ENCODE measurements around the gene SENP1.

SENP1 gene

DNA sequence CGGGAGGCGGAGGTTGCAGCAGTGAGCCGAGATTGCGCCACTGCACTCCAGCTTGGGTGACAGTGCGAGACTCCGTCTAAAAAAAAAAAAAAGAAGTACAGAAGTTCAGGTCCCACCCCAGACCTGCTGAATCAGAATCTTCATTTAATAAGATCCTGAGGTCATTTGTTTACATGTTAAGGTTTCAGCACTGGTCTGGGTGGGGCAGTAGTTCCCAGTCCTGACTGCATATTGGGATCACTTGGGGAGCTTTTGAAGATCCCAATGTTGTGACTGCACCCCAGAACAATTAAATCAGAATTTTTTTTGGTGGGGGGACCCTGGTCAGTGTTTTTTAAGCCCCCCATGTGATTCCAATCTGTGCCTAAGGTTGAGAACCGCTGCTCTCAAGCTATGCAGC, 89.9 kb downstream of the SENP1 start:
- no peak for DNase-seq

DNA sequence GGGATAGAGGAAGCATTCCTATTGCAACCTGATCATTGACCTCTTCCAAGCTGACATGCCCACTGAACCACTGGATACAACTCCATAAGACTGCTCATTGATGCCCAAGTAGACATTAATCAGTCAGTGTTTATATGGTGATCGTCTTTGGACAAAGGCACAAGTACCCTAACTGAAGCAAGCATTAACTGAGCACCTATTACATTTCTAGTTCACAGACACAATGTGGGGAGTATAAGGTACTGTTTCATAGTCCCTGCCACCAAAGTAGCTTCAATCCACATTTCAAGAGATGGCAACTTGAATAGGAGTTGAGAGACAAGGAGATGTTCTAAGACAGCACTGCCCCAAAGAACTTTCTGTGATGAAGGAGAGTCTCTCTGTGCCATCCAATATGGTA, 90.8 kb downstream of the SENP1 start:
- no peak for DNase-seq

DNA sequence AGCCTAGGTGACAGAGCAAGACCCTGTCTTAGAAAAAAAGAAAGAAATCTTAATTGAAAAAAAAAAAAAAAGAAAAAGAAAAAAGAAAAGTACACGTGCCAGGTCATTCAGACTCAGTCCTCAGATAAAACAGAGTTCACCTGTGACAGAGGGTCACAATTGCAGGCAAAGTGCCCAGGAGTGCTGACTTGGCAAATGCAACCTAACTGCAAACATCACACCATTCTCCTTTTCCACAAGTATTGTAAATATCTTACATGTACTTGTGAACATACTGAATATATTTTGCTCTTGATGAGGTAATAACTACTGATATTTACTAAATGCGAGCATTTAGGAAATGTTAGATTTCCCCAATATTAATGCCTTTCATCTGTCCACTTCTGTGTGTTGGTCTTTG, 92.6 kb downstream of the SENP1 start:
- DNase-seq, result no peak

DNA sequence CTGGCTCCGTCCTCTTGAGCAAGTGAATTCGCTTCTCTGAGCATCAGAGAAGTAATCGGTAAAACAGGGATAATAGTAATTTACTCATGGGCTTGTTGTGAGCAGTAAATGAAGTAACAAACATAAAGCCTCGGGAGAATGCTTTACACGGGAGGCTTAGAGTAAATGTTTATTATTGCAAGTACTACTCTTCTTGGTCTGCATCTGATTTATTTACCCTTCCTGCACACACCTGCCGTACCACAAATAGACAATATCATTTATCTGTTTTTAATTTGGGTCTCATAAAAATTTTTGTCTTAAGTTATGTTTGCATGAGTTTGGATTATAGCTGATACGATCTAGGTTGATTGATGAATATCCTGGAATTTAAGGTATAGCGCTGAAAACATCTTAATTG, 93.8 kb downstream of the SENP1 start:
- no peak for DNase-seq

DNA sequence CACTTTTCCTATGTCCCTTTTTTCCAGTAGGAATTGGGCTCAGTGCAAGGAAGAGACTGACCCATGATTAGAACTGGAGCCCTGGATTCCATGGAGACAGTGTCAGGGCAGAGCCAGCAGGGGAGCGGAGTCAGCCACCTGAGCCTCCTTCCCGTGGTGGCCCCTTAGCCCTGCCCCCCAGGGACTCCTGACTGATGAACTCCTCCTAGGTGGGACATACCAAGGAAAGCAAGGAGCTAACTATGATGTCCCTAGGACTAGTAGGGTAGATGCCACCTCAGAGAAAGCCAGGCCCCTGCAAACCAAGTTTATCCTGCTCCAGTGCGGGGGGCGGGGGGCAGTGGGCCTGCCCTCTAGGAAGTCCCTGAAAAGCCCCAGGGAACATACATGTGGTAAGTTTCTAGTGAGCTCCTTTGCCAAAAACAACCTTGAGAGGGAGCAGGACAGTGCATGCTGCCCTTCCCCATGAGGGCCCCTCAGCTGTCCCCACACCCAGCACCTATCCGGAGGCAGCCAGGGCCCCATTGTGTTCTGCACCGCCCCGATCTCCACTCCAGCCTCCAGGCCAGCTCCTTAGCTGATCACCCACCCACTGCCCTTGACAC, 95.4 kb downstream of the SENP1 start:
- DNase-seq, result no peak

DNA sequence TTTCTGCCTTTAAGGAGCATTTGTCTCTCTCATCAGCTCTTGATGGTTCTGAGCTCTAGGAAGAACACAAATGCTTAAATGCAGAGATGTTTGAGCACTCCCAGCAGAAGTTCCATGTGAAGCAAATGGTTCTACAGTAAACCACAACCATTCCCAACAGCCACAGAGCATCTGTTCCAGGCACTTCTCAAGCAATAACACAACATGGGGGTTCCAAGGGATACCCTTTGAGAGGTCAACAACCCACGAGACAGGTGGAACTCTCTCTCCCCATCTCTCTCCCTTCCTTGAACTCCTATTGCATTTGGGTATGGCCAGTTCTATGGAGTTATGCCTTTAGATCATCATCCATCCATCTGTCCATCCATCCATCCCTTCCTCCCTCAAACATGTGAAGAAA, 96.4 kb downstream of the SENP1 start:
- DNase-seq, result no peak

DNA sequence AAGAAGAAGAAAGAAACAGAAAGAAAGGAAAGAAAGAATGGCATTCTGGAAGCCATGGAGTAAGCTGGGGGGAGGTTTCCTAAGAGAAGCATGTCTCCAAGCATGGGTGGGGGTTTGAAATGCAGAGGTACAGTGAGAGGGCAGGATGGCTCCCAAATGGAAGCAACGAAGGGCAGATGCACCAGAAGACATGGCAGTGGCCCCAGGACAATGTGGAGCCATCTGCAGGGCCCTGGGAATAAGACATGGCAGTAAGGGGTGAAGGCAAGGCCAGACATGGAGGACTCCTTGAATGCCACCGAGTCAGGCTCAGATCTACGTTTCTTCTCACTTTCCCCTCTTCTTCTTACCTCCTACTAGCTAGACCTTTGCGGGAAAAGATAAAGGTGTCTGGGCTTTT, 96.9 kb downstream of the SENP1 start:
- DNase-seq, result no peak

DNA sequence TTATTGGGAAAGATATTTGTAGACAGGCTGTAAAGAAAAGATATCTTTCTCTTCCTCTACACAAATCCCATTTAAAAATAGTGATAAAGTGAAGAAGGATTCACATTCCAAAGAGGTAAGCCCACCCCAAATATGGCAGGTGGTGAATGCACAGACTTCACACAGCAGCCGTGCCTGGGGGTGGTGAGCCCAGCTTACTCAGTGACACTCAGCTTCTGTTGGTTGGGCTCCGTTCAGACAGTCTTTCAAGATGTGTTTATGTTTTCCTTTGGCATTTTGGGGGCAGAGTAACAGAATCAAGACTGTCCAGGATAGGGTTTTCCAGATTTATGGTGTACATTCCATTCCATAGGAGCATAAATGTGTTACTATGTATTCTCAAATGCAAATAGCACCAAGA, 97.5 kb downstream of the SENP1 start:
- no peak for DNase-seq

DNA sequence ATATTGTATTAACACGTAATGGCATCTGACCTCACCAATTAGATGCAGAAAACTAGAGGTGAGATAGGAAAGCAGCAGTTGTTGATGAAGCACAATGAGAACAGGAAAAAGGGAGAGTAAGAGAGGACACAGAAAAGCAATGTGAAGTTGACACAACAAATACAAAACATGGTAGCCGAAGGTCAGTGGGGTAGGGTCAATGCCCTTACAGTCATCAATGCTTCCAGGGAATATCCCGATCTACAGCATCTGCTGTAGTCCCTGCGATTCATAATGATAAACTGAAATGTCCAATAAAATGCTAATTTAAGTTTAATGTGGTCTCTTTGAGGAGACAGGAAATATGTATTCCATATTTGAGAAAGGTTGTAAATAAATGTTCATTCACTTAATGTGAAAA, 98.7 kb downstream of the SENP1 start:
- DNase-seq, result no peak

DNA sequence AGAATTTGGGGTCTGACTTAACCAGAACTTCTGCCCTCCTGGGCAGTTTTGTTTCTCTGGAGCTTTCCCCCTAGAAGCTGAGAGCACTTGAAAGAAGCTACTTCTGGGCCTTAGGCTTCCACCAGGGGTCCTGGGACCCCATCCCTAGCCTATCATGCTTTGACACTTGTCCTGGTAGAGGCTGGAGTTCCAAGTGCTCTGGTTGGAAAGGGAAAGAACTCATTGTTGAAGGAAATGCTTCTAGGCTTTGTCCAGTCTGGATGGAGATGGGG, 100.2 kb downstream of the SENP1 start:
- no peak for DNase-seq

DNA sequence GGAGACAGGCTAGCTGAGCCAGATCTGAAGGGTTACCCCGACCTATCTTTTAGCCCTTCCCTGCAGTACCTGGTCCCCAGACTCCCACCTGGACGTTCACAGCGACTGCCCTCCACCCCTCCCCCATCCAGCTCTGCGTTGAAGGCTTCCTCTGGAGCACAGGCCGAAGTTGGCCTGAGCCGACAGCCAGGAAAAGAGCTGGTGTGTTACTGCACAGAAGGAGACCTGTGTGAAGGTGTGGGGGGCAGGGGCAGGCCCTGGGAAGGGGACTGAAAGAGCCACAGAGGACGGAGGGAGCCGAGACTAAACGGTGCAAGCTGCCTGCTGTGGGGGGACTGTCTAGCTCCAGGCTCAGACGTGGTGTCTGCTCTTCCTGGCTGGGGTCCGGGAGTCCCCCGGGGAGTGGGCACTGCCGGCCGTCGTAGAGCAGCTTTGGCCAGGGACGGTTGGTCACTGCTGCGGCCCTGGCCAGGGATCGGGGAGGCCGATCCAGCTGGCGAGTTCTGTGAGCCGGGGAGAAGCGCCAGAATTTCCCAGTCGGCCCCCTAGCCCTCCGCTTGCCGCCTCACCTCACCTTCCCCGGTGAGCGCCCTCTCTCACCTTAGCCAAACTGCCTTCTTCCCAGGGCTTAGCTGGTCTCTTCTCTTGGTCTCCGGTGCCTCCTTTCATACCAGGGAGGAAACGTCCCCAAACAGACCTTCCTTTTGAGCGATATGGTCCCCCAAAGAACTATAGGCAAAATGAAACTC, 100.7 kb downstream of the SENP1 start:
- no peak for DNase-seq

DNA sequence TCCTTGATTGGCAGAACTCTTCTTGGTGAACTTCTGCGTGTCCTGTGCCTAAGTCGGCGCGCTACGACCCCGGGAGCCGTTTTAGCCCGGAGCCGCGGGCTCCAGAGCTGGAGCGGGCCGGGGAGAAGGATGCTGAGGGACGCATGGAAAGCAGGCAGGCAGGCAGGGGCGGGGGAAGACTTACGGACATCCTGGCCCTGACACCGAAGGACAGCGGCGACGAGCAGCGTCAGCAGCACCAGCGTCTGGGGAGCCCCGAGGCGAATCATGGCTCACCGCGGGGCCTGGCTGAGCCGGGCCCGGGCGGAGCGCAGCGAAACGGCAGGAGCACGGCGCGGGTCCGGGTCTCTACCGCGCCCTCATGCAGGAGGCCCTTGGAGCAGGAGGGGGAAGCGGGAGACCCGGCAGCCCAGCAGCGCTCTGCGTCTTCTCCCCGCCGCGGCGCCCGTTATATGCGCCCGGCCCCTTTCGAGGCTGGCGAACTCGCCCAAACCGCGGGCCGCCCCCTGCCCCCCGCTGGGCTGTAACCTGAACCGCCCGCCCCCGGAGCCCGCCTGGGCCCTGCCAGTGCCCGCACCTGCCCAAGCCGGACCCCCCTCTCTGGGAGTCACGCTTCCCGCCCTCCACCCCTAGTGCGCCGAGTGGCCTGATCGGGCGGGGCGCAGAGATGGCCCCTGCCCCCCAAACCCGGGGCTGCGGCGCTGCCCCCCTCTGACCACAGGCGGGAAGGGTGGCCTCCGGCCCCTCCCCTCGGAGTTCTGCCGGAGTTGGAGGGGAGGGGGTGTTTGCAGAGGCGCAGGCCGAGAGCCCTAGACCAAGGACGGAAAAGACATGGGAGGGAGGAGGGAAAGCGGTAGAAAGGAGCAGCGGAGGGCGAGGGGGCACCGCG, 101.6 kb downstream of the SENP1 start, which contains the start of gene COL2A1:
Gene COL2A1 (minus strand): TSS at position 424 of the 889 bp plus-strand sequence. CDS start 155 bp downstream, at position 269.
- no peak for DNase-seq

DNA sequence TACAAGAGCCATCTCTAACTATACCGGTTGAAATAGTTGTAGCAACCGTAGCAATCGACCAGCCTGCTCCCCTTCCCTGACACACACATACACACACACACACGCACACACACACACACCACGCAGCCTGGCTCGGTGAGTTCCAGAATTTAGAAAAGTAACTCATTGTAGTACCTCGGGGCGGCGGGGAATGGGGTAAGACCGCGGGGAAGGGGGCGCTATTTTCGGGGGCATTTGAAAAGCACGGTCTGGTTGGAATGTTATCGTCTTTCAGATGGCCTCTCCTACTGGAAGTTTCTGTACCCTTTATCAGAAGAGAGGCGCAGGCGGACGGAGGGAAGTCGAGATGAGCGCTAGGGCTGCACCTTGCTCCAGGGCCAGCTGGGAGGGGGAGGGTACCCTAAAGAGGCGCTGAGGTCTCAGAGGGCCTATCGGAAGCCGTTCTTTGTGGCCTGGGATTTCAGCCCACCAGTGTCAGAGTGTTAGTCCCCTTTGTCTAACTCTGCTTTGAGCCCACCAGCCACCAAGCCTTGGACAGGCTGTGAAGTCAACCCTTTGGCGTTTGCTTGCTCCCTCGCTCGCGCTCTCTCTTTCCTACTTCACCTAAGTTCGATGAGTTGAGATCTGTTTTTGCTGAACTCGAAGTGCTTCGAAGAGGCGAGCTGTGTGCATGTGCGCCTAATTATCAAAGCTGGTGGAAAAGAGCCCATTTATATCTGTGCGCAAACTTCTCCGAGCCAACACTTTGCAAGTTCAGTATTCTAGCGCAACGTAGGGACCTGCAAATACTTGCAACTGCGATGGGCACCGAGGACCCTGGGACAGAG, 102.4 kb downstream of the SENP1 start:
- no peak for DNase-seq

DNA sequence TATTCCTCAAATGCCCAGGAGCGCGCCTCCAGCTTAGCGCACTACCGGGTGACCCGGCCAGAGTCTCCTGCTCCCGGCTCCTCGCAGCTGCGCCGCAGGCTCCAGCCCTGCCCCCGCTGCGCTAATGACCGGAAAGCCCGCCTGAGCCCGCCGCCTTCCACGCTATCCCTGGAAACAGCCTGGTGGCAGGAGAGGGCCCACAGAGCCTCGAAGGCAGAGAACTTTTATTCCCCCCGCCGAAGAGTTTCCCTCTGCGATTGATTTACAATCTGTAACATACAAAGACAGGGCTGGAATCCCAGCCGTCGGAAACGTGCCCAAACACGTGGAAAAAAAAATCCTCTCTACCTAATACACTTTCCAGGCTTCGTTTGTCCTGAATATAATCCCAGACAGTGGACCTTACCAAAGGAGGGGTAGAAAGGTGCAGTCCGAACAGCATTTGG, 103.1 kb downstream of the SENP1 start:
- no peak for DNase-seq

DNA sequence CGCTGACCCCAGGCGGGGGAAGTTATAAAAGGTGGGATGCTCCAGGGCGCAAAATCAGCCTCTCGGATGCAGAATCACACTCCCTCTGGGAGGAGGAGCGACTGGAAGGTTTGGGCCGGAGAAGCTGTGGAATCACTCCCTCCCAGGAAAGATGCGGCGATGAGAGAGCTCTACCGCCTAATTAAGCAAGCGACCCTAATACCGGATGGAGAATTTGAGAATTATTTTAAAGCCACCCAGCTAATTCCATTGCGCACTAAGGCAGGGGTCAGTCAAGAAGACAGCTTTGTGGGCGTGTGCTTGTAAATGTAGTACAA, 103.5 kb downstream of the SENP1 start:
- no peak for DNase-seq

DNA sequence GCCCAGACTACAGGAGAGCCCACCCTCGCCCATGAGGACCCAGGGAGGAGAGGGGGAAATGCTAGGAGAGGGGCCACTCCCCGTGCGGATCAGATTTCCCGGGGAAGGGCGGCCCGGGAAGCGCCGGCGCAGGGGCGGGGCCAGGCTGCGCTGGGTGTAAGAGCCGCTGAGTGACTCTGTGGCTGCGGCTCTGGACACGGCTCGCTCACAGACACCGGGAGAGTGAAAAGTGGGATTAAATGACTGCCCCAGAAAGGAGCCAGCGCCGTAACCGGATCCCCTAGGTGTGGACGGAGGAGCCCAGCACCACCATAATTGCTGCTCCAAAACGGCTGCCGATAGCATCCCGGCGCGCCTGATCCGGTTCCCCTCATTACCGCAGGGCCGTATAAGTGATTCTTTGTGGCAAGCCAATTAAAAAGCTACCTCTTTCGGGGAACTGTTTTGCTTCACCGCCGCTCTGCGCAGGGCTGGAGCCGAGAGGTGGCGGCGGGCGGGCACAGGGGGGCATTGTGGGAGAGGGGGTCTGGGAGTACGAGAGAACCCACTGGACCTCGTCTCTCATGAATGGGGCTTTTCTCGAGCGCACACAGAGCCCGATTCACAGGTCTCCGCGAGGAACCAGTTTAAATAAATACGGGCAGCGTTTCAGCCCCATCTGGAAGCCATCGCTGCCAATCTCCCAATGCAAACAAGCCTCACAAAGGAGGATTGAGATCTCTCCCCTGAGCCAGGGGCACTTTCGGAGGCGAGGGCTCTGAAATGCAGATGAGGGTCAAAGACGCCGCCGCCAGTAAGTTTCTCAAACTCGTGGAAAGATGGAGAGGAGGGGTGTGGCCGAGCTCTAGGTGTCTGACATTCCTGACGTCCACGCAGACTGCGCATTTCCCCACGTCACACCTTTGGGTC, 104.1 kb downstream of the SENP1 start:
- DNase-seq, result no peak

DNA sequence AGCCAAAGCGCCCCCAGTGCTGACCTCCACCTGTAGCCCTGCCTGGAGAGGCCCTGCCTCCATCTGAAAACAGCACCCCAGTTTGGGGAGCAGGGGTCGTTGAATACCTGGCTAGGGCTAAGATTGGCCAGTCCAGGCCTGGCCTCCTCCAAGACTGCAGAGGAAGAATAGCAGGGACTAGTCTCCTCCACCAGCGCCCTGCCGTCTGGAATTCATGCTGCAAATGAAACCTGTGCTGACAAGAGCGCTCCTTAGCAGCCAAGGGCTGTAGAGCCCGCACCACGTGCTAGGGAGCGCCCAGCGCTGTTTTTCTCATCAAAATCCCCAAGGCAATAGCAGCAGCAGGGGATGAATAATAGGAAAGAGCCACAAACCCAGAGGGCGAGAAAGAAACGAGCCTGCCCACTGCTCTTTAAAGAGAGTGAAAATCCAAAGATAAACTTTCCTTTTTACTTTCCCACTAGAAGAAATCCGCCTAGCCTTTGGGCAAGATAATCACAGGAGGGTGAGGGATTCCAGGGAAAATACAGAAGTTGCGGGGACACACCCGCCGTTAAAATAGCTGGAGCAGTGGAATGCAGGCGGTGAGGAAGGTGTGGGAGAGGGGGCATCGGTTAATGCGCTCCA, 104.9 kb downstream of the SENP1 start:
- DNase-seq, result no peak

DNA sequence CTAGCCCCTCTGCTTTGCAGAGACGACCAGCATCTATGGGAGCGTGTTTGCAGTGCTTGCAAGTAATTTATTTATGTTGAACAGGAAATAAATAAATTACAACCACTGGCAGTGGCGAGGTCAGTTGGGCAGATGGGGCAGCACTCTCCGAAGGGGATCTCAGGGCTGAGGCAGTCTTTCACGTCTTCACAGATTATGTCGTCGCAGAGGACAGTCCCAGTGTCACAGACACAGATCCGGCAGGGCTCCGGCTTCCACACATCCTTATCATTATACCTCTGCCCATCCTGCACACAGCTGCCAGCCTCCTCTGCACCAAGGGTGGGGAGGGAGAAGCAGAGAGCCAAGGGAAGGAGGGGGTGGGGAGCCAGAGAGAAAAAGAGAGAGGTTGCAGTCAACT, 106.1 kb downstream of the SENP1 start:
- DNase-seq, result no peak

DNA sequence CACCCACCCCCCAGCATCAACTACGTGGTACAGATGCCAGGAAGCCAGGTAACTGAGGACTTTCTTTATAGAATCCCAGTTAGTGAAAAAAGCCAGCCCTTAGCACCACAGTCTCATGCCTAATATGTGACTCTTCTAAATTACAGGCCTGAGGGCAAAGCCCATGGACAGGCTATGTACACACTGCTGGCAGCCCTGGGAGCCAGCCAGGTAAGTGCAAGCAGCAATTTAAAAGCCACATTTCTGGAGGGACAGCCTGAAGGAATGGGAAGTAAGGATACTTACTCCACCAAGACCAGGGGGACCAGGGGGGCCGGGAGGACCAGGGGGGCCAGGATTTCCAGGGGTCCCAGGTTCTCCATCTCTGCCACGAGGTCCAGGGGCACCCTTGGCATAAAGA, 108.6 kb downstream of the SENP1 start:
- DNase-seq, result no peak

DNA sequence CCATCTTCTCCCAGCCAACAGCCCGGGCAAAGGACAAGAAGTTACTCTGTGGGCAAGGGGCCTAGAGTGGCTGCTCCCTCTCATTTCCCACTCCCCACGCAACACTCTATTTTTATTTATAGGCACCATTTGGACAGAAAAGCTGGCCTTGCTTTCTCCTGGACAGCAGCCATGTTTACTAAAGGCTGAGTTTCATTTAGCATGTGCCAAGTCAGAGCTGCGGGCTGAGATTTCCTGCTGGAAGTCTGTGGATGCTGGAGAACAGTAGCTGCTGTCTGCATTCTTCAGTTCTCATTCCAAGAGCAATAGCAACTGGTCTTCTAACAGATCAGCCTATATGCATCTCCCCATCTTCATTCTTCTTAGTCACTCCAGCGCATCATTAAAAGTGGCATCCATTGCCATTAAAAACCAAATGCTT, 109.9 kb downstream of the SENP1 start:
- no peak for DNase-seq

DNA sequence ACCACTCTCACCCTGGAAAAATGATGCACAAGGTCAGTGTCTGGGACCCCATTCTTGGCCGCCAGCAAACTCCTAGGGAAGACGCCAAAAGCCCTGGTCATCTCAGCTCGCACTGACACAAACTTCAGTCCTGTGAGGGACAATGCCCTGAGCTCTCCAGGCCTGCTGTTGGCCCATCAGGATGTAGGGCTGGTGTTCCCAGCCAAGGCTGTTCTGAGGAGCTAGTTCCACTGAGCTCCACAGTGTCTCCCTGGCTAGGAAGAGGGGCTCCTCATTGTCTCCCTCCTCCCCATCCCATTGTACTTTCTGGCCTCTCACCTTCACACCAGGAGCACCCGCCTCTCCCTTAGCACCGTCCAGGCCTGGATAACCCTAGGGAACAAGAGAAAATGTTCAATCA, 112.4 kb downstream of the SENP1 start:
- no peak for DNase-seq
